PC-9 (cell line): ENCODE results near the gene OSTM1. TPM values are rescaled to one million over a fixed set of nuclear protein-coding genes. Genes with fewer than 3 reads are reported as not detected.

Source experiments
- Bru-seq: library from RNA; stranded (reverse); fragments of 400-500 nt; gene quantifications from one replicate; lab custom pipeline; 2021; lab: Mats Ljungman, UMichigan
- BruChase-seq, 2 experiments: library from RNA; stranded (reverse); fragments of 400-500 nt; gene quantifications; one replicate each; lab custom pipeline; 2021; lab: Mats Ljungman, UMichigan
- BruUV-seq: library from RNA; stranded (reverse); fragments of 400-500 nt; replicated peaks from 2 replicates; lab custom pipeline; 2021; lab: Mats Ljungman, UMichigan
- CTCF ChIA-PET: fragments of 300-600 bp; sonication (Branson Sonifier 250); formaldehyde crosslinking; loops from one replicate; lab custom pipeline; 2022; ENCODE audit warnings: antibody characterized with exemption; lab: Charles Lee
- POLR2A ChIA-PET: fragments of 300-600 bp; sonication (Branson Sonifier 250); formaldehyde crosslinking; loops from one replicate; lab custom pipeline; 2022; ENCODE audit warnings: antibody characterized with exemption; ENCODE audit not compliant: unreplicated experiment; lab: Charles Lee
- DNase-seq, 2 experiments: peaks; one replicate each; pipeline versions ENCODE4 v3.0.0 to v3.0.0-alpha.2; 2015 to 2022; ENCODE audit warnings: mixed read lengths in 1 of 2
- H2AFZ ChIP-seq: fragments of 200-600 bp; sonication (generic); 2 replicates; pipeline ENCODE4 v1.8.1; 2017; ENCODE audit warnings: antibody characterized with exemption
- H3F3A ChIP-seq: fragments of 200-600 bp; sonication (generic); 2 replicates; pipeline ENCODE4 v1.8.1; 2017; ENCODE audit warnings: antibody characterized with exemption, mild to moderate bottlenecking, low read depth; ENCODE audit not compliant: insufficient read depth
- H3K27ac ChIP-seq: fragments of 200-600 bp; sonication (generic); 2 replicates; pipeline ENCODE4 v1.6.1; 2016; ENCODE audit warnings: mixed run types
- H3K27me3 ChIP-seq: fragments of 200-600 bp; sonication (generic); 2 replicates; pipeline ENCODE4 v1.6.1; 2016; ENCODE audit warnings: low read depth, mixed run types; ENCODE audit not compliant: insufficient read depth
- H3K36me3 ChIP-seq: fragments of 200-600 bp; sonication (generic); 2 replicates; pipeline ENCODE4 v1.6.1; 2016; ENCODE audit warnings: low read depth, mixed run types
- H3K4me1 ChIP-seq: fragments of 200-600 bp; sonication (generic); replicated peaks from 2 replicates; pipeline ENCODE4 v1.6.1; 2016; ENCODE audit warnings: mixed run types; ENCODE audit not compliant: insufficient read depth
- H3K4me2 ChIP-seq: fragments of 200-600 bp; sonication (generic); 2 replicates; pipeline ENCODE4 v1.6.1; 2017; ENCODE audit warnings: mixed run types
- H3K4me3 ChIP-seq: fragments of 200-600 bp; sonication (generic); 2 replicates; pipeline ENCODE4 v1.6.1; 2016; ENCODE audit warnings: mixed run types
- H3K79me2 ChIP-seq: fragments of 200-600 bp; sonication (generic); 2 replicates; pipeline ENCODE4 v1.6.1; 2017; ENCODE audit warnings: low read depth, mixed run types
- H3K9me2 ChIP-seq: fragments of 200-600 bp; sonication (generic); 2 replicates; pipeline ENCODE4 v1.8.1; 2017; ENCODE audit warnings: mild to moderate bottlenecking; ENCODE audit not compliant: insufficient read depth
- H3K9me3 ChIP-seq: fragments of 200-600 bp; sonication (generic); 2 replicates; pipeline ENCODE4 v1.8.1; 2016; ENCODE audit warnings: low read depth; ENCODE audit not compliant: insufficient read depth
- H4K20me1 ChIP-seq: fragments of 200-600 bp; sonication (generic); 2 replicates; pipeline ENCODE4 v1.8.1; 2017; ENCODE audit not compliant: insufficient read depth
- EZH2 ChIP-seq: fragments of 200-600 bp; sonication (generic); IDR thresholded peaks from 2 replicates; pipeline ENCODE4 v1.8.0; 2017; ENCODE audit warnings: antibody characterized with exemption, low read depth
- intact Hi-C: fragments of 100-400 bp; cut with micrococcal nuclease; formaldehyde crosslinking; loops from one replicate; pipeline ENCODE4 v1.10.0; 2022; ENCODE audit not compliant: unreplicated experiment
- long read RNA-seq: library from polyadenylated mRNA; stranded (forward); transcript quantifications from one replicate; pipeline ENCODE4 v2.0.0, GENCODE V29; 2022
- total RNA-seq: library from RNA; stranded (reverse); gene quantifications from 2 replicates; pipeline ENCODE4 v1.2.3, GENCODE V29; 2021
- TF ChIP-seq, protein P1 (sequence below): fragments of 200-600 bp; sonication (generic); conservative IDR thresholded peaks from 2 replicates; pipeline ENCODE4 v1.6.1; 2017; ENCODE audit warnings: mixed run types, antibody characterized with exemption, mild to moderate bottlenecking, moderate library complexity

The OSTM1 gene, protein sequence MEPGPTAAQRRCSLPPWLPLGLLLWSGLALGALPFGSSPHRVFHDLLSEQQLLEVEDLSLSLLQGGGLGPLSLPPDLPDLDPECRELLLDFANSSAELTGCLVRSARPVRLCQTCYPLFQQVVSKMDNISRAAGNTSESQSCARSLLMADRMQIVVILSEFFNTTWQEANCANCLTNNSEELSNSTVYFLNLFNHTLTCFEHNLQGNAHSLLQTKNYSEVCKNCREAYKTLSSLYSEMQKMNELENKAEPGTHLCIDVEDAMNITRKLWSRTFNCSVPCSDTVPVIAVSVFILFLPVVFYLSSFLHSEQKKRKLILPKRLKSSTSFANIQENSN
- 13.7 and 16.0 TPM in 2 replicates for total RNA-seq
- percentile 55 among the genes with signal in this experiment for Bru-seq, nascent RNA
- BruChase-seq, experiment 1, labeled RNA remaining after a 2-hour chase, result percentile 60 among the genes with signal in this experiment
- percentile 67 among the genes with signal in this experiment for BruChase-seq, experiment 2, labeled RNA remaining after a 6-hour chase
- long read RNA-seq, full-length matches to known transcripts, result 9 of 11 reads
- long read RNA-seq, partial matches to known transcripts, result 1 of 11 reads
- long read RNA-seq, other reads (novel, unspliced or antisense), result 1 of 11 reads

DNA sequence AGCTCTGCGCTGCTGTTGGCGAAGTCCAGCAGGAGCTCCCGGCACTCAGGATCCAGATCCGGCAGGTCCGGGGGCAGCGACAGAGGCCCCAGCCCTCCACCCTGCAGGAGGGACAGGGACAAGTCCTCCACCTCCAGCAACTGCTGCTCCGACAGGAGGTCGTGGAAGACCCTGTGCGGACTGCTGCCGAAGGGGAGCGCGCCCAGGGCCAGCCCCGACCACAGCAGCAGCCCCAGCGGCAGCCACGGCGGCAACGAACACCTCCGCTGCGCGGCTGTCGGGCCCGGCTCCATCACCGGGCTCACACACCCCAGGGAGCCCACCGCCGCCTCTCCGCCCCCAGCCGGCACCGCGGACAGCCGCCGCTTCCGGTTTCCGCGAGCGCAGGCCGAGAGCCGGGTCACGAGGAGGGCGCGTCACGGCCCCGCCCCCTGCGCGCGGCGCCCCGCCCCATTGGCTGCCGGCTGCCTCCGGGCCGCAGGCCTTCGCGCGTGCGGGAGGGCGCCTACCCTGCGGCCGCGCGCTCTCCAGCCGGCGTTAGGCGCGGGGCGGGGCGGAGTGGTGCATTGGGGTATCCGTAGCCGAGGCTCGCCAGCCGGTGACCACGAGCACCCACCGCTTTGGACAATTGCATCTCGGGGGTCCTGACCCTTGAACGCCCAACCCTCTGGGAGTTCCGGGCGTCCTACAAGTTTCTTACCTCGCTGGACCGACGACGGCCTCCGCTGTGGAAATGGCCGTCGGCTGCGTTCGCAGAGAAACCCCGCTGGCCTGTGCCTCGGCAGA, at the start of gene OSTM1:
TSS of gene OSTM1 (minus strand) at position 383 of the 786 bp plus-strand sequence. CDS start at position 293, 90 bp downstream.
- no peaks in the 10 kb centered on the region for H3K36me3 ChIP-seq
- H3K4me2 ChIP-seq, result peak within 1 kb of the TSS; percentile 90
- peak within 1 kb of the TSS; percentile 100 for H2AFZ ChIP-seq
- H3K9me3 ChIP-seq, result no peaks in the 10 kb centered on the region
- no peaks in the 10 kb centered on the region for H4K20me1 ChIP-seq
- H3F3A ChIP-seq, result no peaks in the 10 kb centered on the region
- H3K4me1 ChIP-seq, result peaks cover 22% of the 10 kb centered on the region
- peak within 1 kb of the TSS; percentile 38 for H3K27ac ChIP-seq
- no peaks in the 10 kb centered on the region for H3K27me3 ChIP-seq
- H3K4me3 ChIP-seq, result peak within 1 kb of the TSS; percentile 99
- no peaks in the 10 kb centered on the region for H3K9me2 ChIP-seq
- ChIA-PET CTCF (no interaction called here), POLR2A (interaction anchor here (0.6 kb wide), 1 partner anchor 189 kb away, joined by 3 read pairs; no protein-coding TSS in a partner anchor)
- intact Hi-C loops, result no loop called here
- peaks cover 17% of the 10 kb centered on the region for H3K79me2 ChIP-seq
- TF ChIP-seq, protein P1, sequence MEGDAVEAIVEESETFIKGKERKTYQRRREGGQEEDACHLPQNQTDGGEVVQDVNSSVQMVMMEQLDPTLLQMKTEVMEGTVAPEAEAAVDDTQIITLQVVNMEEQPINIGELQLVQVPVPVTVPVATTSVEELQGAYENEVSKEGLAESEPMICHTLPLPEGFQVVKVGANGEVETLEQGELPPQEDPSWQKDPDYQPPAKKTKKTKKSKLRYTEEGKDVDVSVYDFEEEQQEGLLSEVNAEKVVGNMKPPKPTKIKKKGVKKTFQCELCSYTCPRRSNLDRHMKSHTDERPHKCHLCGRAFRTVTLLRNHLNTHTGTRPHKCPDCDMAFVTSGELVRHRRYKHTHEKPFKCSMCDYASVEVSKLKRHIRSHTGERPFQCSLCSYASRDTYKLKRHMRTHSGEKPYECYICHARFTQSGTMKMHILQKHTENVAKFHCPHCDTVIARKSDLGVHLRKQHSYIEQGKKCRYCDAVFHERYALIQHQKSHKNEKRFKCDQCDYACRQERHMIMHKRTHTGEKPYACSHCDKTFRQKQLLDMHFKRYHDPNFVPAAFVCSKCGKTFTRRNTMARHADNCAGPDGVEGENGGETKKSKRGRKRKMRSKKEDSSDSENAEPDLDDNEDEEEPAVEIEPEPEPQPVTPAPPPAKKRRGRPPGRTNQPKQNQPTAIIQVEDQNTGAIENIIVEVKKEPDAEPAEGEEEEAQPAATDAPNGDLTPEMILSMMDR, result no peak
- TF ChIP-seq EZH2, result no peak
- DNase-seq, result peak; percentile 68 to 93
- BruUV-seq, result TSS peak; percentile 71

DNA sequence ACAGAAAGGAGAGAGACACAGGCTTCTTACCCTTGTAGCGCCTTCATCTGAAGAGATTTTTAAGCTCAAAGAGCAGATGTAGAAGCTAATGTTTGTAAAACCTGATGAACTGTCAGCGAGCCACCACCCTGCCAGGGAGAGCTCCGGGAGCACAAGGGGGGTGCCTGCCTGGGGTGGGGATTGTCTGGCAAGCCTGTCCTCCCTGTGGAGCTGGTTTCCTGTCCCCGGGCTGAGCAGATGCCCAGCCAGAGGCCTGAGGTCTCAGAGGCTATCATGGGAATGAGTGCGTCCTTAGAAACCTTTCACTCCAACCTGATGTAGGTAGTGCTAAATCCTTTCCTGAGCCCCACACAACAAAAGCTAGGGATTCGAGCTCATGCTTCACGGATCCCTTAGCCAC, 49.4 kb upstream of the OSTM1 start:
- POLR2A ChIA-PET, result no interaction called here
- H3K27me3 ChIP-seq, result no peaks in the 10 kb centered on the region

More for the DNA sequence above, 49.4 kb upstream of the OSTM1 start:
- intact Hi-C loops, result no loop called here
- no peak overlapping the region for H3K4me3 ChIP-seq
- H3K79me2 ChIP-seq, result no peaks in the 10 kb centered on the region
- H3K9me3 ChIP-seq, result no peaks in the 10 kb centered on the region
- no TSS peak for BruUV-seq
- peak in 1 of 2 experiments; percentile 5 for DNase-seq
- H3K4me2 ChIP-seq, result no peak overlapping the region
- CTCF ChIA-PET, result no interaction called here
- H3K9me2 ChIP-seq, result no peaks in the 10 kb centered on the region
- no peaks in the 10 kb centered on the region for H3K36me3 ChIP-seq
- TF ChIP-seq, protein P1, result no peak
- TF ChIP-seq EZH2, result no peak
- no peaks in the 10 kb centered on the region for H4K20me1 ChIP-seq
- H3K4me1 ChIP-seq, result peaks cover 9% of the 10 kb centered on the region
- no peaks in the 10 kb centered on the region for H3F3A ChIP-seq
- no peak overlapping the region for H3K27ac ChIP-seq
- no peak overlapping the region for H2AFZ ChIP-seq
